ENCODE measurements around the gene TARM1.
"Not testable (repeated sequence)": the region's sequence is repeated elsewhere in the genome, so short reads cannot be mapped to it uniquely, and the experiment has no call there.

The TARM1 gene

GRCh38 chr19:54099190-54099902 is 18.2 kb upstream of the TARM1 start:
- no peak for DNase-seq

GRCh38 chr19:54096617-54097106 is 15.5 kb upstream of the TARM1 start:
- no peak for DNase-seq

GRCh38 chr19:54095859-54096616 is 14.9 kb upstream of the TARM1 start:
- not testable (repeated sequence) for DNase-seq

- no peak for DNase-seq
Measured at GRCh38 chr19:54095136-54095858, 14.1 kb upstream of the TARM1 start.

- DNase-seq, result no peak
Measured at GRCh38 chr19:54094426-54095000, 13.3 kb upstream of the TARM1 start.

GRCh38 chr19:54084410-54084809 is 3.2 kb upstream of the TARM1 start:
- DNase-seq, result no peak

- no peak for DNase-seq
Measured at GRCh38 chr19:54077334-54077733, 3.8 kb downstream of the TARM1 start.

GRCh38 chr19:54074851-54075250 is 6.3 kb downstream of the TARM1 start:
- DNase-seq, result no peak

GRCh38 chr19:54073829-54074228 is 7.3 kb downstream of the TARM1 start:
- no peak for DNase-seq

GRCh38 chr19:54069470-54069869 is 11.7 kb downstream of the TARM1 start:
- no peak for DNase-seq

GRCh38 chr19:54063350-54064116 is 17.6 kb downstream of the TARM1 start, which contains the start of gene VSTM1:
VSTM1 (minus strand) TSS chr19:54063897; CDS start chr19:54063777, 120 bp downstream.
- DNase-seq, result no peak

GRCh38 chr19:54062643-54063042 is 18.5 kb downstream of the TARM1 start:
- no peak for DNase-seq

GRCh38 chr19:54047616-54048015 is 33.5 kb downstream of the TARM1 start:
- no peak for DNase-seq

GRCh38 chr19:54045771-54046170 is 35.4 kb downstream of the TARM1 start:
- DNase-seq, result no peak

- no peak for DNase-seq
Measured at GRCh38 chr19:54042989-54043388, 38.2 kb downstream of the TARM1 start.

- DNase-seq, result no peak
Measured at GRCh38 chr19:54041969-54042606, 39.1 kb downstream of the TARM1 start.

- no peak for DNase-seq
Measured at GRCh38 chr19:54040003-54040402, 41.2 kb downstream of the TARM1 start.

- DNase-seq, result not testable (repeated sequence)
Measured at GRCh38 chr19:54036542-54036941, 44.6 kb downstream of the TARM1 start.

- no peak for DNase-seq
Measured at GRCh38 chr19:54035215-54036178, 45.7 kb downstream of the TARM1 start.

- no peak for DNase-seq
Measured at GRCh38 chr19:54030895-54031586, 50.1 kb downstream of the TARM1 start.

All from NCI-H2107 (cell line).